Endothelial cell of umbilical vein (primary cell): ENCODE data around the gene RPL39L. TPM values are rescaled to one million over a fixed set of nuclear protein-coding genes. Genes with fewer than 3 reads are reported as not detected.

Experiments used
- BruUV-seq: library from RNA; stranded (reverse); fragments of 400-500 nt; replicated peaks from 2 replicates; lab custom pipeline; 2021; lab: Mats Ljungman, UMichigan
- CTCF ChIA-PET: fragments of 300-600, 350-600 bp; sonication (Branson Sonifier 250); formaldehyde crosslinking; loops from one replicate; lab custom pipeline; 2021; ENCODE audit warnings: antibody characterized with exemption, inconsistent platforms; lab: Charles Lee
- POLR2A ChIA-PET: fragments of 300-600, 350-600 bp; sonication (Branson Sonifier 250); formaldehyde crosslinking; loops from one replicate; lab custom pipeline; 2021; ENCODE audit warnings: antibody characterized with exemption, inconsistent platforms; lab: Charles Lee
- DNase-seq: peaks from one replicate; pipeline ENCODE4 v3.0.0-alpha.2; 2011; ENCODE audit warnings: low read depth, low spot score
- FAIRE-seq: peaks from 2 replicates; lab custom pipeline; 2011; peaks lifted over from hg19 to GRCh38; lab: Jason Lieb, UNC
- H2AFZ ChIP-seq: 2 replicates; pipeline ENCODE4 v1.6.0; 2012; ENCODE audit warnings: low read depth, low read length, control low read depth, inconsistent platforms
- H3K27ac ChIP-seq: 2 replicates; pipeline ENCODE4 v1.5.1; 2011; ENCODE audit warnings: low read depth, mild to moderate bottlenecking, control low read depth, low read length, moderate library complexity; ENCODE audit not compliant: insufficient read depth
- H3K27me3 ChIP-seq, 2 experiments: 2 replicates each; pipeline versions ENCODE4 v1.6.0 to v1.6.1; 2011; ENCODE audit warnings: low read length in 2 of 2, mixed read lengths in 1 of 2; ENCODE audit not compliant: control insufficient read depth in 2 of 2, insufficient read depth in 2 of 2
- H3K36me3 ChIP-seq, 2 experiments: 2 replicates in 1 of 2; 3 replicates in 1 of 2; pipeline ENCODE4 v1.5.1; 2011; ENCODE audit warnings: low read length in 2 of 2, mild to moderate bottlenecking in 1 of 2, moderate library complexity in 1 of 2; ENCODE audit not compliant: control insufficient read depth in 2 of 2, insufficient read depth in 2 of 2; ENCODE audit errors: extremely low read depth in 1 of 2
- H3K4me1 ChIP-seq: 3 replicates; pipeline ENCODE4 v1.5.1; 2011; ENCODE audit warnings: mild to moderate bottlenecking, low read length; ENCODE audit not compliant: control insufficient read depth, insufficient read depth; ENCODE audit errors: extremely low read depth
- H3K4me2 ChIP-seq: 2 replicates; pipeline ENCODE4 v1.6.1; 2011; ENCODE audit warnings: low read length, control low read depth, mixed read lengths; ENCODE audit not compliant: insufficient read depth
- H3K4me3 ChIP-seq, 3 experiments: fragments of 200-600 bp in 1 of 3; sonication (generic), shearing (Covaris generic) in 1 of 3; replicated peaks in 1 of 3; 2 replicates each; pipeline ENCODE4 v1.5.1; 2011 to 2016; ENCODE audit warnings: control low read depth in 3 of 3, low read length in 3 of 3, mild to moderate bottlenecking in 2 of 3, inconsistent platforms in 1 of 3, low read depth in 1 of 3, moderate library complexity in 1 of 3; ENCODE audit not compliant: insufficient read depth in 1 of 3
- H3K79me2 ChIP-seq: 2 replicates; pipeline ENCODE4 v1.6.0; 2012; ENCODE audit warnings: low read length, inconsistent platforms; ENCODE audit not compliant: control insufficient read depth, insufficient read depth
- H3K9ac ChIP-seq: replicated peaks from 2 replicates; pipeline ENCODE3; 2011; ENCODE audit warnings: low read length, control low read depth; ENCODE audit not compliant: insufficient read depth; ENCODE audit errors: extremely low read depth
- H3K9me1 ChIP-seq: replicated peaks from 3 replicates; pipeline ENCODE4 v1.6.0; 2011; ENCODE audit warnings: mild to moderate bottlenecking, low read length; ENCODE audit not compliant: control insufficient read depth, insufficient read depth; ENCODE audit errors: extremely low read depth
- H3K9me3 ChIP-seq: replicated peaks from 2 replicates; pipeline ENCODE4 v1.5.1; 2012; ENCODE audit warnings: low read length, inconsistent platforms; ENCODE audit not compliant: control insufficient read depth, insufficient read depth
- H4K20me1 ChIP-seq: replicated peaks from 2 replicates; pipeline ENCODE3; 2011; ENCODE audit warnings: mild to moderate bottlenecking, low read length; ENCODE audit not compliant: control insufficient read depth, insufficient read depth; ENCODE audit errors: extremely low read depth
- EZH2 ChIP-seq: IDR thresholded peaks from 2 replicates; pipeline ENCODE4 v1.6.1; 2012; ENCODE audit warnings: borderline replicate concordance, low read depth, mild to moderate bottlenecking, moderate library complexity, low read length, inconsistent platforms; ENCODE audit not compliant: severe bottlenecking
- FOS ChIP-seq: IDR thresholded peaks from 2 replicates; pipeline ENCODE4 v1.6.1; 2011; ENCODE audit warnings: mild to moderate bottlenecking, low read length, moderate library complexity, borderline replicate concordance; ENCODE audit not compliant: insufficient read depth
- GATA2 ChIP-seq: IDR thresholded peaks from 2 replicates; pipeline ENCODE4 v1.7.0; 2011; ENCODE audit warnings: low read depth, mild to moderate bottlenecking, moderate library complexity, mixed read lengths, low read length; ENCODE audit not compliant: insufficient read length, insufficient read depth
- JUN ChIP-seq: IDR thresholded peaks from 2 replicates; pipeline ENCODE4 v1.6.1; 2011; ENCODE audit warnings: borderline replicate concordance, low read depth; ENCODE audit not compliant: insufficient read length, insufficient read depth
- MAX ChIP-seq: IDR thresholded peaks from 2 replicates; pipeline ENCODE4 v1.6.1; 2011; ENCODE audit not compliant: insufficient read depth, insufficient read length
- MYC ChIP-seq: IDR thresholded peaks from one replicate; pipeline ENCODE4 v1.6.1; 2011; ENCODE audit warnings: mild to moderate bottlenecking, low read depth, low read length
- POLR2A ChIP-seq: IDR thresholded peaks from 2 replicates; pipeline ENCODE4 v1.6.1; 2012; ENCODE audit warnings: low read depth, mild to moderate bottlenecking, control low read depth, low read length
- POLR2AphosphoS5 ChIP-seq: IDR thresholded peaks from 2 replicates; pipeline ENCODE4 v1.6.1; 2012; ENCODE audit warnings: low read depth, mild to moderate bottlenecking, control low read depth, low read length, moderate library complexity; ENCODE audit not compliant: insufficient read depth
- dilution Hi-C: fragments of 300-500 bp; cut with MboI; formaldehyde crosslinking; loops from one replicate; pipeline ENCODE4 v1.15.0; 2019; ENCODE audit warnings: low sequenced_read_pairs; ENCODE audit not compliant: extremely low pct_ligation_motif_present
- intact Hi-C: fragments of 100-400 bp; cut with micrococcal nuclease; formaldehyde crosslinking; loops from one replicate; pipeline ENCODE4 v1.10.0; 2022
- polyA plus RNA-seq, 4 experiments: library from polyadenylated mRNA; depleted of rRNA in 3 of 4; stranded (reverse) in 3 of 4; unstranded in 1 of 4; fragments of >200 nt; gene quantifications; 2 replicates each; pipeline versions ENCODE4 v1.2.1 to v1.2.3, GENCODE V29; 2011 to 2012; ENCODE audit warnings: missing spikeins in 1 of 4
- total RNA-seq: library from RNA; stranded (reverse); gene quantifications from 2 replicates; pipeline ENCODE4 v1.2.3, GENCODE V29; 2021
- TF ChIP-seq, protein P1 (sequence below), 2 donors: IDR thresholded peaks; 1 replicate in 1 of 2; 2 replicates in 1 of 2; pipeline ENCODE4 v1.5.1; 2011; ENCODE audit warnings: low read length in 2 of 2, mild to moderate bottlenecking in 2 of 2, moderate library complexity in 2 of 2, control low read depth in 1 of 2, inconsistent platforms in 1 of 2, low read depth in 1 of 2; ENCODE audit not compliant: insufficient read depth in 1 of 2; ENCODE audit errors: extremely low read depth in 1 of 2

Gene RPL39L
- total and polyA plus RNA-seq, 2 donors (not counting 3 experiments of a cell fraction or from before 2014, with no cell fraction given): 14.3 to 22.3 TPM

DNA sequence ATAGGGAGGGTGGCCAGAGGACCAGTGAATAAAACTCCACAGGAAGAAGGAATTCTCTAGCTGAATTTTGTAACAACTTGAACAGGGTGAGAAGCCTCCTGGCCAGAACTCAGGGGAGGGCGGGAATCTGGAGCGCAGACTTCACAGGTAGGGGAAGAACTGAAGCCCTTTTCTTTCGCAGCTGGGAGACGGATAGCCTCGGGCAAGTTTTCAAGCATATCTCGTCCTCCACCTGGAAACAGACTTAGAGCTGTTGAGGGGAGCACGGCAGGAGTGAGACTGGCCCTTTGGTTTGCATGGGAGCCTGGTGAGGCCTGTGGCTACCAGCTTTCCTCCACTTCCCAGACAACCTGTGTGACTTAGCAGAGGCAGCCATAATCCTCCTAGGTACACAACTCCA is 10.9 kb upstream of the RPL39L start:
- TF ChIP-seq GATA2 (no peak), JUN (no peak), FOS (no peak), MAX (no peak), MYC (no peak), EZH2 (no peak), POLR2AphosphoS5 (no peak), POLR2A (no peak)
- TF ChIP-seq, protein P1, sequence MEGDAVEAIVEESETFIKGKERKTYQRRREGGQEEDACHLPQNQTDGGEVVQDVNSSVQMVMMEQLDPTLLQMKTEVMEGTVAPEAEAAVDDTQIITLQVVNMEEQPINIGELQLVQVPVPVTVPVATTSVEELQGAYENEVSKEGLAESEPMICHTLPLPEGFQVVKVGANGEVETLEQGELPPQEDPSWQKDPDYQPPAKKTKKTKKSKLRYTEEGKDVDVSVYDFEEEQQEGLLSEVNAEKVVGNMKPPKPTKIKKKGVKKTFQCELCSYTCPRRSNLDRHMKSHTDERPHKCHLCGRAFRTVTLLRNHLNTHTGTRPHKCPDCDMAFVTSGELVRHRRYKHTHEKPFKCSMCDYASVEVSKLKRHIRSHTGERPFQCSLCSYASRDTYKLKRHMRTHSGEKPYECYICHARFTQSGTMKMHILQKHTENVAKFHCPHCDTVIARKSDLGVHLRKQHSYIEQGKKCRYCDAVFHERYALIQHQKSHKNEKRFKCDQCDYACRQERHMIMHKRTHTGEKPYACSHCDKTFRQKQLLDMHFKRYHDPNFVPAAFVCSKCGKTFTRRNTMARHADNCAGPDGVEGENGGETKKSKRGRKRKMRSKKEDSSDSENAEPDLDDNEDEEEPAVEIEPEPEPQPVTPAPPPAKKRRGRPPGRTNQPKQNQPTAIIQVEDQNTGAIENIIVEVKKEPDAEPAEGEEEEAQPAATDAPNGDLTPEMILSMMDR (IDR thresholded peaks at IDR 0.05; ENCODE audit: extremely low read depth in 1 of 2, insufficient read depth in 1 of 2, low read depth in 1 of 2, low read length in 2 of 2): no peak
- CTCF ChIA-PET: interaction anchor here (0.8 to 5.5 kb wide), 10 partner anchors 11 to 302 kb away, joined by 3 to 75 read pairs (median 4); partner anchors contain the start of gene RPL39L
- intact Hi-C loops (loop anchor here (1.0 kb wide), 3 partner anchors 37 to 301 kb away; partner anchors contain the start of gene ST6GAL1), dilution Hi-C loops (no loop called here)
- no peak overlapping the region for H3K9ac ChIP-seq
- POLR2A ChIA-PET: interaction anchor here (0.6 kb wide), 1 partner anchor 181 kb away, joined by 4 read pairs; no protein-coding TSS in a partner anchor
- peaks cover 2 to 7% of the 10 kb centered on the region in 2 experiments for H3K27me3 ChIP-seq
- no TSS peak for BruUV-seq
- H3K9me1 ChIP-seq: no peaks in the 10 kb centered on the region
- H3K9me3 ChIP-seq: no peaks in the 10 kb centered on the region
- H3K27ac ChIP-seq: no peak overlapping the region
- H4K20me1 ChIP-seq: no peaks in the 10 kb centered on the region
- H3K79me2 ChIP-seq: no peaks in the 10 kb centered on the region
- no peak for FAIRE-seq
- no peak for DNase-seq
- H2AFZ ChIP-seq: no peak overlapping the region
- H3K4me1 ChIP-seq: no peaks in the 10 kb centered on the region
- H3K4me3 ChIP-seq: no peak overlapping the region
- no peak overlapping the region for H3K4me2 ChIP-seq
- H3K36me3 ChIP-seq: no peaks in the 10 kb centered on the region
